ENCODE measurements around the gene LPGAT1.

DNA sequence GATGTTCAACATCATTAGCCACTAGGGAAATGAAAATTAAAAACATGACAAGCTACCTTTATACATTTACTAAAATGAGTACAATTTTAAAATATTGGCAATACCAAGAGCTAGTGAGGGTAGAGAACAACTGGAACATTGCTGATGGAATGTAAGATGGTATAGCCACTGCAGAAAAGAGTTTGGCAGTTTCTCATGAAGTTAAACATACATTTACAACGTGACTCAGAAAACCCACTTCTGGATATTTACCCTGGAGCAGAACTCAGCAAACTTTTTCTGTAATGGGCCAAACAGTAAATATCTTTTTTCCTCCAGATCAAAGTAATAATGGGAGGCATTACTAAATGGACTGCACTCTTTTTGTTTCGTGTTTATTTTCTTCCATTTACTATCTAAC, 22.1 kb downstream of the LPGAT1 start:
- no peak for TF ChIP-seq EZH2phosphoT487 (IDR thresholded peaks at IDR 0.05; ENCODE audit: low read depth, severe bottlenecking, unreplicated experiment)
- TF ChIP-seq, protein P1, sequence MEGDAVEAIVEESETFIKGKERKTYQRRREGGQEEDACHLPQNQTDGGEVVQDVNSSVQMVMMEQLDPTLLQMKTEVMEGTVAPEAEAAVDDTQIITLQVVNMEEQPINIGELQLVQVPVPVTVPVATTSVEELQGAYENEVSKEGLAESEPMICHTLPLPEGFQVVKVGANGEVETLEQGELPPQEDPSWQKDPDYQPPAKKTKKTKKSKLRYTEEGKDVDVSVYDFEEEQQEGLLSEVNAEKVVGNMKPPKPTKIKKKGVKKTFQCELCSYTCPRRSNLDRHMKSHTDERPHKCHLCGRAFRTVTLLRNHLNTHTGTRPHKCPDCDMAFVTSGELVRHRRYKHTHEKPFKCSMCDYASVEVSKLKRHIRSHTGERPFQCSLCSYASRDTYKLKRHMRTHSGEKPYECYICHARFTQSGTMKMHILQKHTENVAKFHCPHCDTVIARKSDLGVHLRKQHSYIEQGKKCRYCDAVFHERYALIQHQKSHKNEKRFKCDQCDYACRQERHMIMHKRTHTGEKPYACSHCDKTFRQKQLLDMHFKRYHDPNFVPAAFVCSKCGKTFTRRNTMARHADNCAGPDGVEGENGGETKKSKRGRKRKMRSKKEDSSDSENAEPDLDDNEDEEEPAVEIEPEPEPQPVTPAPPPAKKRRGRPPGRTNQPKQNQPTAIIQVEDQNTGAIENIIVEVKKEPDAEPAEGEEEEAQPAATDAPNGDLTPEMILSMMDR (IDR thresholded peaks at IDR 0.05; ENCODE audit: poor library complexity): no peak
